IMR-90 (cell line): ENCODE results near the gene ATP6V1E1.

Source experiments
- CEBPB ChIP-seq: IDR thresholded peaks from 2 replicates; pipeline ENCODE4 v1.6.1; 2012; ENCODE audit warnings: low read depth, low read length, improper control_type of control experiment
- CHD1 ChIP-seq: IDR thresholded peaks from 2 replicates; pipeline ENCODE4 v1.6.1; 2012; ENCODE audit warnings: low read depth, low read length, improper control_type of control experiment
- FOS ChIP-seq: fragments of 150-350 bp; IDR thresholded peaks from 2 replicates; pipeline ENCODE4 v1.6.1; 2016; ENCODE audit warnings: low read depth, low read length
- MAFK ChIP-seq: IDR thresholded peaks from 2 replicates; pipeline ENCODE4 v1.6.1; 2012; ENCODE audit warnings: low read depth, low read length, improper control_type of control experiment
- MAZ ChIP-seq: IDR thresholded peaks from 2 replicates; pipeline ENCODE4 v1.6.1; 2012; ENCODE audit warnings: low read depth, mild to moderate bottlenecking, low read length, improper control_type of control experiment, moderate library complexity, borderline replicate concordance
- MXI1 ChIP-seq: IDR thresholded peaks from 2 replicates; pipeline ENCODE4 v1.6.1; 2012; ENCODE audit warnings: low read depth, mild to moderate bottlenecking, low read length, moderate library complexity, borderline replicate concordance
- POLR2A ChIP-seq: IDR thresholded peaks from 2 replicates; pipeline ENCODE4 v1.6.1; 2012; ENCODE audit warnings: mild to moderate bottlenecking, low read depth, low read length
- RAD21 ChIP-seq: IDR thresholded peaks from 2 replicates; pipeline ENCODE4 v1.6.1; 2012; ENCODE audit warnings: low read length, improper control_type of control experiment
- RCOR1 ChIP-seq: IDR thresholded peaks from 2 replicates; pipeline ENCODE4 v1.6.1; 2012; ENCODE audit warnings: mild to moderate bottlenecking, low read length, improper control_type of control experiment; ENCODE audit not compliant: insufficient replicate concordance
- RFX5 ChIP-seq: IDR thresholded peaks from 2 replicates; pipeline ENCODE4 v1.8.0; 2012; ENCODE audit warnings: low read depth, mild to moderate bottlenecking, low read length, moderate library complexity
- SMC3 ChIP-seq: fragments of 150-350 bp; IDR thresholded peaks from 2 replicates; pipeline ENCODE4 v1.6.1; 2016; ENCODE audit warnings: low read depth, mild to moderate bottlenecking, antibody characterized with exemption, low read length, moderate library complexity
- TF ChIP-seq, protein P1 (sequence below): conservative IDR thresholded peaks from 2 replicates; pipeline ENCODE4 v1.5.1; 2012; ENCODE audit warnings: mild to moderate bottlenecking, low read depth, low read length, improper control_type of control experiment
- TF ChIP-seq, protein P2 (sequence below): fragments of 150-350 bp; IDR thresholded peaks from 2 replicates; pipeline ENCODE4 v1.6.1; 2016; ENCODE audit warnings: low read depth, mild to moderate bottlenecking, low read length, moderate library complexity, borderline replicate concordance
- TF ChIP-seq, protein P3 (sequence below): fragments of 150-350 bp; IDR thresholded peaks from 2 replicates; pipeline ENCODE4 v1.6.1; 2017; ENCODE audit warnings: mild to moderate bottlenecking, antibody characterized with exemption, low read length, low read depth

DNA sequence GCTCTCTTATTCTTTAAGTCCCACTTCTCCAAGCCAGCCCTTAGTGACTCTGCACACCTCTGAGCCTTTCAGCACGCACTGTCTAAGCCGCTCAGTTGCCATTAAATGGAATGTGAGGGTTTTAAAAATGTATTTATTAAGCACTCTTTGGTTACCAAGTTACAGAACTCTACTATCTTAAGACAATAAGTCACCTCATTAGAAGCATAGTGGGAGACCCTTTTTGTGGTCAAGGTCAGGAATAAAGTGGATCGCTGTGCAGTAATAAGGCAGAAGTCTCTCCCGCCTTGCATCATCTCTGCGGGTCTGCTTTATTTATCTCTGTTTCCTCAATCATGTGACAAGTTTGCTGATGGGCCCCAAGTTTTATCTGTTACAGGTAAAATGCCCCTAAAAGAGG lies 53.4 kb downstream of the ATP6V1E1 start:
- TF ChIP-seq, protein P1, sequence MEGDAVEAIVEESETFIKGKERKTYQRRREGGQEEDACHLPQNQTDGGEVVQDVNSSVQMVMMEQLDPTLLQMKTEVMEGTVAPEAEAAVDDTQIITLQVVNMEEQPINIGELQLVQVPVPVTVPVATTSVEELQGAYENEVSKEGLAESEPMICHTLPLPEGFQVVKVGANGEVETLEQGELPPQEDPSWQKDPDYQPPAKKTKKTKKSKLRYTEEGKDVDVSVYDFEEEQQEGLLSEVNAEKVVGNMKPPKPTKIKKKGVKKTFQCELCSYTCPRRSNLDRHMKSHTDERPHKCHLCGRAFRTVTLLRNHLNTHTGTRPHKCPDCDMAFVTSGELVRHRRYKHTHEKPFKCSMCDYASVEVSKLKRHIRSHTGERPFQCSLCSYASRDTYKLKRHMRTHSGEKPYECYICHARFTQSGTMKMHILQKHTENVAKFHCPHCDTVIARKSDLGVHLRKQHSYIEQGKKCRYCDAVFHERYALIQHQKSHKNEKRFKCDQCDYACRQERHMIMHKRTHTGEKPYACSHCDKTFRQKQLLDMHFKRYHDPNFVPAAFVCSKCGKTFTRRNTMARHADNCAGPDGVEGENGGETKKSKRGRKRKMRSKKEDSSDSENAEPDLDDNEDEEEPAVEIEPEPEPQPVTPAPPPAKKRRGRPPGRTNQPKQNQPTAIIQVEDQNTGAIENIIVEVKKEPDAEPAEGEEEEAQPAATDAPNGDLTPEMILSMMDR: no peak
- TF ChIP-seq POLR2A (no peak), CEBPB (no peak), SMC3 (no peak), MAFK (no peak), FOS (no peak), RFX5 (no peak), MXI1 (no peak), RAD21 (no peak), RCOR1 (no peak), MAZ (no peak), CHD1 (no peak)
- TF ChIP-seq, protein P2, sequence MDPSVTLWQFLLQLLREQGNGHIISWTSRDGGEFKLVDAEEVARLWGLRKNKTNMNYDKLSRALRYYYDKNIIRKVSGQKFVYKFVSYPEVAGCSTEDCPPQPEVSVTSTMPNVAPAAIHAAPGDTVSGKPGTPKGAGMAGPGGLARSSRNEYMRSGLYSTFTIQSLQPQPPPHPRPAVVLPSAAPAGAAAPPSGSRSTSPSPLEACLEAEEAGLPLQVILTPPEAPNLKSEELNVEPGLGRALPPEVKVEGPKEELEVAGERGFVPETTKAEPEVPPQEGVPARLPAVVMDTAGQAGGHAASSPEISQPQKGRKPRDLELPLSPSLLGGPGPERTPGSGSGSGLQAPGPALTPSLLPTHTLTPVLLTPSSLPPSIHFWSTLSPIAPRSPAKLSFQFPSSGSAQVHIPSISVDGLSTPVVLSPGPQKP: no peak
- TF ChIP-seq, protein P3, sequence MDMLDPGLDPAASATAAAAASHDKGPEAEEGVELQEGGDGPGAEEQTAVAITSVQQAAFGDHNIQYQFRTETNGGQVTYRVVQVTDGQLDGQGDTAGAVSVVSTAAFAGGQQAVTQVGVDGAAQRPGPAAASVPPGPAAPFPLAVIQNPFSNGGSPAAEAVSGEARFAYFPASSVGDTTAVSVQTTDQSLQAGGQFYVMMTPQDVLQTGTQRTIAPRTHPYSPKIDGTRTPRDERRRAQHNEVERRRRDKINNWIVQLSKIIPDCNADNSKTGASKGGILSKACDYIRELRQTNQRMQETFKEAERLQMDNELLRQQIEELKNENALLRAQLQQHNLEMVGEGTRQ: no peak
